Esophagus muscularis mucosa (tissue), 2 donors: ENCODE results near the gene CDK5.

Experiments
- EP300 ChIP-seq: sonication (generic); formaldehyde crosslinking; IDR thresholded peaks from one replicate; pipeline ENCODE4 v1.6.1; 2017; ENCODE audit warnings: antibody characterized with exemption
- POLR2A ChIP-seq: fragments of 450-650 bp; IDR thresholded peaks from one replicate; pipeline ENCODE4 v1.6.1; 2017; ENCODE audit warnings: antibody characterized with exemption, moderate library complexity, mild to moderate bottlenecking, low read depth

- no peak for TF ChIP-seq EP300
- TF ChIP-seq POLR2A, result no peak
These were observed 6.8 kb upstream of the CDK5 start for GRCh38 chr7:151064454-151064853.
